Keratinocyte (primary cell): Measurements from ENCODE around the gene SLC6A3. TPM values are rescaled to one million over a fixed set of nuclear protein-coding genes. Genes with fewer than 3 reads are reported as not detected.

Experiments
- DNase-seq: peaks from one replicate; pipeline ENCODE4 v3.0.0-alpha.2; 2011; ENCODE audit warnings: low read depth, missing footprints, low spot score
- FAIRE-seq: peaks from 2 replicates; lab custom pipeline; 2011; peaks lifted over from hg19 to GRCh38; lab: Jason Lieb, UNC
- H2AFZ ChIP-seq: 2 replicates; pipeline ENCODE4 v1.6.0; 2012; ENCODE audit warnings: low read length, control low read depth, inconsistent platforms; ENCODE audit not compliant: control insufficient read depth
- H3K27ac ChIP-seq: 2 replicates; pipeline ENCODE4 v1.5.1; 2011; ENCODE audit warnings: low read length; ENCODE audit not compliant: control insufficient read depth, insufficient read depth
- H3K27me3 ChIP-seq: 3 replicates; pipeline ENCODE4 v1.6.0; 2011; ENCODE audit warnings: low read length; ENCODE audit not compliant: control insufficient read depth, insufficient read depth; ENCODE audit errors: extremely low read depth
- H3K36me3 ChIP-seq, 2 experiments: 2 replicates in 1 of 2; 3 replicates in 1 of 2; pipeline ENCODE4 v1.5.1; 2011; ENCODE audit warnings: low read length in 2 of 2, mild to moderate bottlenecking in 1 of 2; ENCODE audit not compliant: control insufficient read depth in 2 of 2, insufficient read depth in 2 of 2; ENCODE audit errors: extremely low read depth in 1 of 2
- H3K4me1 ChIP-seq: 3 replicates; pipeline ENCODE4 v1.5.1; 2011; ENCODE audit warnings: low read length; ENCODE audit not compliant: control insufficient read depth, insufficient read depth; ENCODE audit errors: extremely low read depth
- H3K4me2 ChIP-seq: 3 replicates; pipeline ENCODE4 v1.6.0; 2011; ENCODE audit warnings: low read depth, low read length; ENCODE audit not compliant: control insufficient read depth, insufficient read depth; ENCODE audit errors: extremely low read depth
- H3K4me3 ChIP-seq, 3 experiments: fragments of 200-600 bp in 1 of 3; sonication (generic) in 1 of 3; 2 replicates in 2 of 3; 3 replicates in 1 of 3; pipeline ENCODE4 v1.5.1; 2011 to 2016; ENCODE audit warnings: low read length in 3 of 3, mild to moderate bottlenecking in 3 of 3, control low read depth in 2 of 3, inconsistent platforms in 1 of 3, low read depth in 1 of 3, mixed read lengths in 1 of 3, mixed run types in 1 of 3, moderate library complexity in 1 of 3; ENCODE audit not compliant: control insufficient read depth in 2 of 3, insufficient read depth in 2 of 3; ENCODE audit errors: extremely low read depth in 1 of 3
- H3K79me2 ChIP-seq: 2 replicates; pipeline ENCODE4 v1.6.0; 2012; ENCODE audit warnings: low read length; ENCODE audit not compliant: control insufficient read depth, insufficient read depth
- H3K9ac ChIP-seq: 3 replicates; pipeline ENCODE4 v1.6.0; 2011; ENCODE audit warnings: low read length; ENCODE audit not compliant: control insufficient read depth, insufficient read depth; ENCODE audit errors: extremely low read depth
- H3K9me1 ChIP-seq: 3 replicates; pipeline ENCODE4 v1.6.0; 2011; ENCODE audit warnings: low read length; ENCODE audit not compliant: control insufficient read depth, insufficient read depth; ENCODE audit errors: extremely low read depth
- H3K9me3 ChIP-seq: 2 replicates; pipeline ENCODE4 v1.5.1; 2012; ENCODE audit warnings: low read depth, low read length; ENCODE audit not compliant: control insufficient read depth
- H4K20me1 ChIP-seq: 3 replicates; pipeline ENCODE4 v1.6.0; 2011; ENCODE audit warnings: low read length; ENCODE audit not compliant: control insufficient read depth, insufficient read depth; ENCODE audit errors: extremely low read depth
- EZH2 ChIP-seq: IDR thresholded peaks from one replicate; pipeline ENCODE4 v1.6.1; 2012; ENCODE audit warnings: inconsistent platforms, mild to moderate bottlenecking, low read length, moderate library complexity
- dilution Hi-C: fragments of 300-500 bp; cut with MboI; formaldehyde crosslinking; loops from one replicate; pipeline ENCODE4 v1.7.0; 2020; ENCODE audit warnings: low sequenced_read_pairs; ENCODE audit not compliant: extremely low pct_ligation_motif_present
- polyA minus RNA-seq, 3 experiments: library from RNA; depleted of rRNA, polyadenylated mRNA; stranded (reverse); fragments of >200 nt; gene quantifications; 1 replicate in 1 of 3; 2 replicates in 1 of 3; 3 replicates in 1 of 3; pipeline ENCODE4 v1.2.3, GENCODE V29; 2011
- polyA plus RNA-seq, 5 experiments: library from polyadenylated mRNA; depleted of rRNA in 3 of 5; stranded (reverse) in 3 of 5; stranded (forward) in 1 of 5; unstranded in 1 of 5; fragments of >200 nt; gene quantifications; 1 replicate in 1 of 5; 2 replicates in 3 of 5; 3 replicates in 1 of 5; pipeline versions ENCODE4 v1.2.1 to v1.2.3, GENCODE V29; 2011 to 2012; ENCODE audit warnings: missing spikeins in 2 of 5, low read depth in 1 of 5, low replicate concordance in 1 of 5
- TF ChIP-seq, protein P1 (sequence below), 3 experiments: IDR thresholded peaks in 1 of 3; conservative IDR thresholded peaks in 1 of 3; optimal IDR thresholded peaks in 1 of 3; 2 replicates in 2 of 3; 3 replicates in 1 of 3; pipeline versions ENCODE3 to v1.5.1; 2011; ENCODE audit warnings: low read length in 3 of 3, mild to moderate bottlenecking in 3 of 3, moderate library complexity in 2 of 3, control low read depth in 1 of 3, inconsistent platforms in 1 of 3; ENCODE audit not compliant: insufficient read depth in 2 of 3; ENCODE audit errors: extremely low read depth in 1 of 3

Gene SLC6A3
- polyA plus RNA-seq = 0.03 TPM in 1 of 3 replicates, not detected in the others
- polyA plus RNA-seq (2011; ENCODE audit: low read depth) = not detected
- polyA plus RNA-seq (2011; cell fraction: cytosol; rRNA removed) = not detected in 2 replicates
- polyA plus RNA-seq (2011; cell fraction: nucleus; rRNA removed) = not detected in 2 replicates
- not detected in 2 replicates for polyA plus RNA-seq (2012; ENCODE audit: low replicate concordance)
- not detected in 3 replicates for polyA minus RNA-seq
- not detected for polyA minus RNA-seq (2011; cell fraction: cytosol; rRNA and poly(A)+ RNA removed)
- not detected in 2 replicates for polyA minus RNA-seq (2011; cell fraction: nucleus; rRNA and poly(A)+ RNA removed)

GRCh38 chr5:1445313-1445688 is at the start of gene SLC6A3:
Gene SLC6A3, minus strand, starts transcription at chr5:1445440. Its CDS starts 2,243 bp downstream, at chr5:1443197.
- no peaks in the 10 kb centered on the region for H3K9me3 ChIP-seq
- DNase-seq = no peak
- H2AFZ ChIP-seq = no peak within 1 kb of the TSS
- dilution Hi-C loops = no loop called here
- H3K27ac ChIP-seq = no peak within 1 kb of the TSS
- H3K79me2 ChIP-seq = no peaks in the 10 kb centered on the region
- H3K36me3 ChIP-seq = no peaks in the 10 kb centered on the region
- H3K4me3 ChIP-seq = no peak within 1 kb of the TSS
- H3K4me1 ChIP-seq = no peaks in the 10 kb centered on the region
- peaks cover 64% of the 10 kb centered on the region for H3K27me3 ChIP-seq
- FAIRE-seq = no peak
- no peak for TF ChIP-seq EZH2
- TF ChIP-seq, protein P1, sequence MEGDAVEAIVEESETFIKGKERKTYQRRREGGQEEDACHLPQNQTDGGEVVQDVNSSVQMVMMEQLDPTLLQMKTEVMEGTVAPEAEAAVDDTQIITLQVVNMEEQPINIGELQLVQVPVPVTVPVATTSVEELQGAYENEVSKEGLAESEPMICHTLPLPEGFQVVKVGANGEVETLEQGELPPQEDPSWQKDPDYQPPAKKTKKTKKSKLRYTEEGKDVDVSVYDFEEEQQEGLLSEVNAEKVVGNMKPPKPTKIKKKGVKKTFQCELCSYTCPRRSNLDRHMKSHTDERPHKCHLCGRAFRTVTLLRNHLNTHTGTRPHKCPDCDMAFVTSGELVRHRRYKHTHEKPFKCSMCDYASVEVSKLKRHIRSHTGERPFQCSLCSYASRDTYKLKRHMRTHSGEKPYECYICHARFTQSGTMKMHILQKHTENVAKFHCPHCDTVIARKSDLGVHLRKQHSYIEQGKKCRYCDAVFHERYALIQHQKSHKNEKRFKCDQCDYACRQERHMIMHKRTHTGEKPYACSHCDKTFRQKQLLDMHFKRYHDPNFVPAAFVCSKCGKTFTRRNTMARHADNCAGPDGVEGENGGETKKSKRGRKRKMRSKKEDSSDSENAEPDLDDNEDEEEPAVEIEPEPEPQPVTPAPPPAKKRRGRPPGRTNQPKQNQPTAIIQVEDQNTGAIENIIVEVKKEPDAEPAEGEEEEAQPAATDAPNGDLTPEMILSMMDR (optimal IDR thresholded peaks at IDR 0.05 in 1 of 3, IDR thresholded peaks at IDR 0.05 in 1 of 3, conservative IDR thresholded peaks at IDR 0.05 in 1 of 3; ENCODE audit: extremely low read depth in 1 of 3, insufficient read depth in 2 of 3, low read length in 3 of 3) = no peak
- no peaks in the 10 kb centered on the region for H3K9me1 ChIP-seq
- no peak within 1 kb of the TSS for H3K9ac ChIP-seq
- no peak within 1 kb of the TSS for H3K4me2 ChIP-seq
- H4K20me1 ChIP-seq = no peaks in the 10 kb centered on the region

- Histone ChIP-seq H3K27me3 (no peaks in the 10 kb centered on the region), H3K4me1 (no peaks in the 10 kb centered on the region), H3K79me2 (peaks cover 21% of the 10 kb centered on the region), H3K4me2 (no peak overlapping the region), H4K20me1 (peaks cover 4% of the 10 kb centered on the region), H3K9me3 (no peaks in the 10 kb centered on the region), H3K4me3 (no peak overlapping the region), H3K27ac (no peak overlapping the region), H2AFZ (no peak overlapping the region), H3K36me3 (peaks cover 11 to 29% of the 10 kb centered on the region in 2 experiments), H3K9me1 (no peaks in the 10 kb centered on the region), H3K9ac (no peak overlapping the region)
- TF ChIP-seq, protein P1 (optimal IDR thresholded peaks at IDR 0.05 in 1 of 3, IDR thresholded peaks at IDR 0.05 in 1 of 3, conservative IDR thresholded peaks at IDR 0.05 in 1 of 3; ENCODE audit: extremely low read depth in 1 of 3, insufficient read depth in 2 of 3, low read length in 3 of 3) = no peak
- TF ChIP-seq EZH2 = no peak
- no peak for FAIRE-seq
- DNase-seq = no peak
- dilution Hi-C loops = no loop called here
Measured at GRCh38 chr5:1493941-1494340, 48.7 kb upstream of the SLC6A3 start.
